A673 (cell line): Measurements from ENCODE around the gene CD83. TPM values are rescaled to one million over a fixed set of nuclear protein-coding genes. Genes with fewer than 3 reads are reported as not detected.

Experiments
- BruUV-seq: library from RNA; stranded (reverse); fragments of 400-500 nt; replicated peaks from 2 replicates; lab custom pipeline; 2021; lab: Mats Ljungman, UMichigan
- CTCF ChIA-PET: fragments of 300-600 bp; sonication (Branson Sonifier 250); formaldehyde crosslinking; loops from one replicate; lab custom pipeline; 2022; ENCODE audit warnings: antibody characterized with exemption; lab: Charles Lee
- POLR2A ChIA-PET: fragments of 300-600 bp; sonication (Branson Sonifier 250); formaldehyde crosslinking; loops from one replicate; lab custom pipeline; 2022; ENCODE audit warnings: antibody characterized with exemption; ENCODE audit not compliant: low non-redundant PET; lab: Charles Lee
- DNase-seq: peaks from one replicate; pipeline ENCODE4 v3.0.0-alpha.2; 2015; ENCODE audit warnings: low spot score
- H3K27ac ChIP-seq: fragments of 200-600 bp; sonication (generic); 2 replicates; pipeline ENCODE4 v1.5.1; 2016; ENCODE audit warnings: mixed run types, low read depth, mild to moderate bottlenecking, mixed read lengths, antibody characterized with exemption, low read length; ENCODE audit not compliant: poor library complexity, severe bottlenecking
- H3K27me3 ChIP-seq: fragments of 200-600 bp; sonication (generic); replicated peaks from 2 replicates; pipeline ENCODE4 v1.6.1; 2017; ENCODE audit warnings: mixed run types, low read depth, mild to moderate bottlenecking, mixed read lengths, antibody characterized with exemption, low read length; ENCODE audit not compliant: insufficient read depth, poor library complexity
- H3K36me3 ChIP-seq: fragments of 200-600 bp; sonication (generic); 2 replicates; pipeline ENCODE4 v1.6.1; 2016; ENCODE audit warnings: mixed run types, mild to moderate bottlenecking, mixed read lengths, antibody characterized with exemption, low read length; ENCODE audit not compliant: insufficient read depth, poor library complexity, severe bottlenecking
- H3K4me1 ChIP-seq: fragments of 200-600 bp; sonication (generic); 2 replicates; pipeline ENCODE4 v1.6.1; 2017; ENCODE audit warnings: mixed run types, mild to moderate bottlenecking, mixed read lengths, antibody characterized with exemption, low read length; ENCODE audit not compliant: insufficient read depth, poor library complexity, severe bottlenecking
- H3K4me3 ChIP-seq: fragments of 200-600 bp; sonication (generic); 2 replicates; pipeline ENCODE4 v1.5.1; 2016; ENCODE audit warnings: low read depth, mixed run types, mild to moderate bottlenecking, mixed read lengths, low read length; ENCODE audit not compliant: poor library complexity, severe bottlenecking
- H3K9me3 ChIP-seq: fragments of 200-600 bp; sonication (generic); 2 replicates; pipeline ENCODE4 v1.6.1; 2016; ENCODE audit warnings: mixed run types, low read depth, mild to moderate bottlenecking, mixed read lengths, antibody characterized with exemption, low read length; ENCODE audit not compliant: poor library complexity, severe bottlenecking
- CTCF ChIP-seq: fragments of 300-800, 200-600 bp; sonication (generic); conservative IDR thresholded peaks from 2 replicates; pipeline ENCODE4 v1.5.1; 2017; ENCODE audit warnings: low read depth, mild to moderate bottlenecking, antibody characterized with exemption, low read length, moderate library complexity, mixed read lengths
- EZH2 ChIP-seq: fragments of 200-600 bp; sonication (generic); IDR thresholded peaks from 2 replicates; pipeline ENCODE4 v1.6.1; 2017; ENCODE audit warnings: borderline replicate concordance, low read depth, mild to moderate bottlenecking, mixed read lengths, antibody characterized with exemption, low read length; ENCODE audit not compliant: poor library complexity, severe bottlenecking
- intact Hi-C: fragments of 100-400 bp; cut with micrococcal nuclease; formaldehyde crosslinking; loops from one replicate; pipeline ENCODE4 v1.10.0; 2022; ENCODE audit not compliant: unreplicated experiment
- total RNA-seq: library from RNA; stranded (reverse); gene quantifications from 2 replicates; pipeline ENCODE4 v1.2.3, GENCODE V29; 2021

CD83 gene
- total RNA-seq, 1 experiment from 2014 or later = 14.4 TPM

DNA sequence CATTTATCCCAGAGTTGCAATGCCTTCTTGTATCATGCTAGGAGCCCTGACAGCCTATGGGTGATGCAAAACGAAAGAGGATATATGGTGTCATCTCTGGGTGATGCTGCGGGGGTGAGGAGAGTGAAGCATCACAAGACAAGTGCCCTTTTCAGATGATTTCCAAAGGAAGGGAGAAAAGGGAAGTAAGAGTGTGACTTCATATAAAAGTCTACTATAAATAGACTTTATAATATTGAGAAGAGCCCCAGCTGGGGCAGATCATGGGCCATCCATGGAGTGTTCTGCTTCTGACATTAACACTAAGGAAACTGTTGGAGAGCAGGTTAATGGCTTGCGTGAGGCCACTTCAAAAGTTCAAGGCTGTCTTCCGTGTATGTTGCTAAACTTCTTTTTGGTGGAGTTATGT lies 4.4 kb downstream of the CD83 start:
- intact Hi-C loops = loop anchor here (10.0 kb wide), 1 partner anchor 1383 kb away; no protein-coding TSS in a partner anchor
- no peaks in the 10 kb centered on the region for H3K9me3 ChIP-seq
- POLR2A ChIA-PET = no interaction called here
- no peaks in the 10 kb centered on the region for H3K36me3 ChIP-seq
- no peak for TF ChIP-seq CTCF
- TF ChIP-seq EZH2 = no peak
- no TSS peak for BruUV-seq
- CTCF ChIA-PET = no interaction called here
- H3K27ac ChIP-seq = no peak overlapping the region
- no peak overlapping the region for H3K4me3 ChIP-seq
- DNase-seq = no peak
- peaks cover 15% of the 10 kb centered on the region for H3K4me1 ChIP-seq
- no peaks in the 10 kb centered on the region for H3K27me3 ChIP-seq

GRCh38 chr6:14123386-14124111 lies 6.0 kb downstream of the CD83 start:
- Histone ChIP-seq H3K9me3 (no peaks in the 10 kb centered on the region), H3K36me3 (no peaks in the 10 kb centered on the region), H3K27ac (no peak overlapping the region), H3K4me1 (peaks cover 23% of the 10 kb centered on the region), H3K27me3 (no peaks in the 10 kb centered on the region), H3K4me3 (no peak overlapping the region)
- intact Hi-C loops = loop anchor here (10.0 kb wide), 1 partner anchor 1381 kb away; no protein-coding TSS in a partner anchor
- no peak for TF ChIP-seq CTCF
- no peak for TF ChIP-seq EZH2
- no TSS peak for BruUV-seq
- no peak for DNase-seq
- ChIA-PET CTCF (interaction anchor here (0.6 kb wide), 1 partner anchor 21 kb away, joined by 3 read pairs; no protein-coding TSS in a partner anchor), POLR2A (no interaction called here)

- intact Hi-C loops = loop anchor here (10.0 kb wide), 1 partner anchor 1379 kb away; no protein-coding TSS in a partner anchor
- H3K27ac ChIP-seq = no peak overlapping the region
- H3K27me3 ChIP-seq = no peaks in the 10 kb centered on the region
- CTCF ChIA-PET = interaction anchor here (0.5 kb wide), 1 partner anchor 1007 kb away, joined by 3 read pairs; no protein-coding TSS in a partner anchor
- no TSS peak for BruUV-seq
- DNase-seq = no peak
- no peaks in the 10 kb centered on the region for H3K36me3 ChIP-seq
- H3K4me1 ChIP-seq = peaks cover 40% of the 10 kb centered on the region
- POLR2A ChIA-PET = interaction anchor here (0.6 kb wide), 1 partner anchor 719 kb away, joined by 3 read pairs; no protein-coding TSS in a partner anchor
- TF ChIP-seq CTCF = no peak
- no peak for TF ChIP-seq EZH2
- H3K9me3 ChIP-seq = no peaks in the 10 kb centered on the region
- no peak overlapping the region for H3K4me3 ChIP-seq
These were observed 7.8 kb downstream of the CD83 start for GRCh38 chr6:14125346-14125745.
